Non-pigmented ciliary epithelial cell (primary cell): ENCODE data around the gene DHX34.
"Not testable (repeated sequence)": the region's sequence is repeated elsewhere in the genome, so short reads cannot be mapped to it uniquely, and the experiment has no call there.

ENCODE experiments used
- DNase-seq: peaks from one replicate; pipeline ENCODE4 v3.0.0-alpha.2; 2010; ENCODE audit warnings: low read depth

The DHX34 gene, protein sequence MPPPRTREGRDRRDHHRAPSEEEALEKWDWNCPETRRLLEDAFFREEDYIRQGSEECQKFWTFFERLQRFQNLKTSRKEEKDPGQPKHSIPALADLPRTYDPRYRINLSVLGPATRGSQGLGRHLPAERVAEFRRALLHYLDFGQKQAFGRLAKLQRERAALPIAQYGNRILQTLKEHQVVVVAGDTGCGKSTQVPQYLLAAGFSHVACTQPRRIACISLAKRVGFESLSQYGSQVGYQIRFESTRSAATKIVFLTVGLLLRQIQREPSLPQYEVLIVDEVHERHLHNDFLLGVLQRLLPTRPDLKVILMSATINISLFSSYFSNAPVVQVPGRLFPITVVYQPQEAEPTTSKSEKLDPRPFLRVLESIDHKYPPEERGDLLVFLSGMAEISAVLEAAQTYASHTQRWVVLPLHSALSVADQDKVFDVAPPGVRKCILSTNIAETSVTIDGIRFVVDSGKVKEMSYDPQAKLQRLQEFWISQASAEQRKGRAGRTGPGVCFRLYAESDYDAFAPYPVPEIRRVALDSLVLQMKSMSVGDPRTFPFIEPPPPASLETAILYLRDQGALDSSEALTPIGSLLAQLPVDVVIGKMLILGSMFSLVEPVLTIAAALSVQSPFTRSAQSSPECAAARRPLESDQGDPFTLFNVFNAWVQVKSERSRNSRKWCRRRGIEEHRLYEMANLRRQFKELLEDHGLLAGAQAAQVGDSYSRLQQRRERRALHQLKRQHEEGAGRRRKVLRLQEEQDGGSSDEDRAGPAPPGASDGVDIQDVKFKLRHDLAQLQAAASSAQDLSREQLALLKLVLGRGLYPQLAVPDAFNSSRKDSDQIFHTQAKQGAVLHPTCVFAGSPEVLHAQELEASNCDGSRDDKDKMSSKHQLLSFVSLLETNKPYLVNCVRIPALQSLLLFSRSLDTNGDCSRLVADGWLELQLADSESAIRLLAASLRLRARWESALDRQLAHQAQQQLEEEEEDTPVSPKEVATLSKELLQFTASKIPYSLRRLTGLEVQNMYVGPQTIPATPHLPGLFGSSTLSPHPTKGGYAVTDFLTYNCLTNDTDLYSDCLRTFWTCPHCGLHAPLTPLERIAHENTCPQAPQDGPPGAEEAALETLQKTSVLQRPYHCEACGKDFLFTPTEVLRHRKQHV

GRCh38 chr19:47348819-47349795, at the start of gene DHX34:
Gene DHX34, plus strand, starts transcription at chr19:47349315. Its CDS starts 3,716 bp downstream, at chr19:47353031.
- DNase-seq = peak; percentile 96

- not testable (repeated sequence) for DNase-seq
Measured at GRCh38 chr19:47300867-47301266, 48.2 kb upstream of the DHX34 start.

DNA sequence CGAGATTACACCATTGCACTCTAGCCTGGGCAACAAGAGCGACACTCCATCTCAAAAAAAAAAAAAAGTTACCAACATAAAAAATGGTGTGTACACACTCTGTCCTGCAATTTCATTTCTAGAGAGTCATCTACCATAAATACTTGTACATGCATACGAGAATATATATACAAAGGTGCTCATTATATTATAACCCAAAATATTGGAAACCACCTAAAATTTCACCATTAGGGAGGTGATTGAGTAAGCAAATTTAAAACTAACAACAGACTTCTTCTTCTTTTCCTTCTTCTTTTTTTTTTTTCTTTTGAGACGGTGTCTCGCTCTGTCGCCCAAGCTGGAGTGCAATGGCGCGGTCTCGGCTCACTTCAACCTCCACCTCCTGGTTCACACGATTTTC, 46.9 kb upstream of the DHX34 start:
- no peak for DNase-seq

DNA sequence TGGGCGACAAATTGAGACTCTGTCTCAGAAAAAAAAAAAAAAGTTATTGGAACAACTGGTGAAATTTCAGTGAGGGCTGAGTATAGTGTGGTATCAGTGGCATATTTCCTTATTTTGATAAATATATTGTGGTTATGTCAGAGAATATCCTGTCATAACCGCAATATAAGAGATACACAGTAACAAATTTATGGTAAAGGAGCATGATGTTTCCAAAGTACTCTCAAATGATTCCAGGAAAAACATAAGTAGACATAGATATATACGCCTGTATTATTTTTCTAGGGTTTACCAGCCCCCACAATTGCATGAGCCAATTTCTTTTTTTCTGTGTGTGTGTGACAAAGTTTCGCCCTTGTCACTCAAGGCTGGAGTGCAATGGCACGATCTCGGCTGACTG, 45.1 kb upstream of the DHX34 start:
- no peak for DNase-seq

DNA sequence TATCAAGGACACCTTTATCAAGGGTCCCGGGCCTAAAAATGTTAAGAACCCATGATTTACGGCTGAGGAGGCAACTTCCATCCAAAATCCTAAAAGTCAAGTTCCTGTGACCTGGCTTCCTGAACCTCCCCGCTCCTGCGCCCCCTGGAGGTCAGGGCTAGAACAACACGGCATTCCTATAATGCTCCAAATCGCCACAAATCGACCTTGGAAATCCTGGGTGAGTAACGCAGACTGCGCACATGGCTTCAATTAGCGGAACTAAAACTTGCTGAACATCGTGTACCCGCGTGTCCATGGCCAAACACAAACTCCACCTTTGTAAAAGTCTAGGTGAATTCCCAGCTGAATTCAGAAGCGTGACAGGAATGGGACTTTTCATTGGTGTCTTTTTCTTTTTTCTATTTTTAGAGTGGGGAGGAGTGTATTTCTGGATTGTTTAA, 43.8 kb upstream of the DHX34 start:
- peak; percentile 70 for DNase-seq

DNA sequence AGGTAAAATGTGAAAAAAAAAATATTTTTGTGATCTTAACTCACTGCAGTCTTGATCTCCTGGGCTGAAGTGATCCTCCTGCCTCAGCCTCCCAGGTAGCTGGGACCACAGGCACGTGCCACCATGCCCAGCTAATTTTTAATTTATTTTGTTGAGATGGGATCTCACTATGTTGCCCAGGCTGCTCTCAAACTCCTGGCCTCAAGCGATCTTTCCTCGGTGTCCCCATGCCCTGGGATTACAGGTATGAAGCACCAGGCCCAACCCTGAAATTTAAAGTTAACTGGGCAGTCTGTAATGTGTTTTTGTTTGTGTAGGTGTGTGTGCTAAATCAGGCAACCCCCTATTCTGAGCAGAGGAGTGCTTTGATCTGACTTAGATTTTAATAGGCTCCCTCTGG, 42.8 kb upstream of the DHX34 start:
- no peak for DNase-seq

- DNase-seq = no peak
Measured at GRCh38 chr19:47309038-47309437, 40.1 kb upstream of the DHX34 start.

GRCh38 chr19:47309608-47310007, 39.5 kb upstream of the DHX34 start, which contains the start of gene C5AR1:
Gene C5AR1, plus strand, starts transcription at chr19:47309861. Its CDS starts 35 bp downstream, at chr19:47309896.
- DNase-seq = no peak

GRCh38 chr19:47310323-47310722, 38.8 kb upstream of the DHX34 start:
- DNase-seq = no peak

DNA sequence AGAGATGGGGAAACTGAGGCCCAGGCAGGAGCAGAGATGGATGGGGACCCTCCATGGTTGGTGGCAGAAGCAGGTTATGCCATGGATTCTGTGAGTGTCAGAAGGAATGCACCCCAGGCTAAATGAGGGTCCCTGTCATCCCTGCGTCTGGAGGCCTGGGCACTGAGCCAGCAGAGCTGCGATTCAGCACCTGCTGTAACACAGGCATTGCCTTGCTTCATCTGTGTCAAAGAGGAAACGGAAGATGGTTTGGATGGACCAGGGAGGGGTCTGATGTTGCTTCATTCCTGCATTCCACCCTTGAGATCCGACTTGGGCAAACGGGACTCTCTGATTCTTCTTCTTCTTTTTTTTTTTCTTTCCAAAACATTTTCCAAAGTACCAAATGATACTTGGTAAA, 38.3 kb upstream of the DHX34 start:
- DNase-seq = no peak

- DNase-seq = no peak
Measured at GRCh38 chr19:47312366-47313006, 36.6 kb upstream of the DHX34 start.

- no peak for DNase-seq
Measured at GRCh38 chr19:47313754-47314295, 35.3 kb upstream of the DHX34 start.

- peak; percentile 85 for DNase-seq
Measured at GRCh38 chr19:47315125-47315821, 33.8 kb upstream of the DHX34 start.

DNA sequence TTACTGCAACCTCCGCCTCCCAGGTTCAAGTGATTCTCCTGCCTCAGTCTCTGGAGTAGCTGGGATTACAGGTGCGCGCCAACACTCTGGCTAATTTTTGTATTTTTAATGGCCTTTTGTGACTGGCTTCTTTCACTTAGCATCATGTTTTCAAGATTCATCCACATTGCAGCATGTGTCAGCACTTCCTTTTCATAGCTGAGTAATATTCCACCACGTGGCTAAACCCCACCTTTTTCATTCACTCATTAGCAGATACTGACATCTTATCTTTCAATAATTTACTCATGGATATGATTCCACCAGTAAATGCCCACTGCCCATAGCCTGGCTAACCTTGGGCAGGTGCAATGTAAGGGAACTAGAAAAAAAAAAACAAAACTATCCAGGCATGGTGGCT, 32.6 kb upstream of the DHX34 start:
- no peak for DNase-seq

- DNase-seq = no peak
Measured at GRCh38 chr19:47319923-47320871, 28.9 kb upstream of the DHX34 start.

GRCh38 chr19:47321630-47322029, 27.5 kb upstream of the DHX34 start:
- DNase-seq = no peak

- no peak for DNase-seq
Measured at GRCh38 chr19:47322058-47322457, 27.1 kb upstream of the DHX34 start.

- DNase-seq = no peak
Measured at GRCh38 chr19:47323409-47323808, 25.7 kb upstream of the DHX34 start.

- no peak for DNase-seq
Measured at GRCh38 chr19:47323872-47324271, 25.2 kb upstream of the DHX34 start.
